ENCODE data around the gene GARNL3.

Gene GARNL3

GRCh38 chr9:127295005-127295404 is 30.4 kb downstream of the GARNL3 start:
- no peaks in the 10 kb centered on the region for H3K36me3 ChIP-seq (ENCODE audit: insufficient read depth, low read length)
- no peaks in the 10 kb centered on the region for H3K79me2 ChIP-seq (ENCODE audit: insufficient read depth, low read length)
- no peaks in the 10 kb centered on the region for H4K20me1 ChIP-seq (ENCODE audit: insufficient read depth, low read length, poor library complexity, severe bottlenecking)
- H3F3A ChIP-seq (ENCODE audit: low read depth), result no peaks in the 10 kb centered on the region
- no peak overlapping the region for H2AFZ ChIP-seq (ENCODE audit: low read length)
- no peaks in the 10 kb centered on the region for H3K27me3 ChIP-seq (ENCODE audit: insufficient read depth, low read length, poor library complexity, severe bottlenecking)
- H3K9ac ChIP-seq (ENCODE audit: low read depth, low read length, poor library complexity, severe bottlenecking), result no peak overlapping the region
- H3K9me2 ChIP-seq (replicated peaks; ENCODE audit: low read depth, low read length), result no peaks in the 10 kb centered on the region
- H3K9me3 ChIP-seq (ENCODE audit: insufficient read depth, low read depth, low read length), result no peaks in the 10 kb centered on the region
- no peaks in the 10 kb centered on the region for H3K4me1 ChIP-seq (ENCODE audit: insufficient read depth, low read length, poor library complexity, severe bottlenecking)
- no peak overlapping the region for H3K4me2 ChIP-seq (ENCODE audit: low read depth, low read length, poor library complexity, severe bottlenecking)
- H3K4me3 ChIP-seq (ENCODE audit: low read length, poor library complexity, severe bottlenecking), result no peak overlapping the region
- TF ChIP-seq EZH2phosphoT487 (IDR thresholded peaks at IDR 0.05; ENCODE audit: borderline replicate concordance) (no peak), CTCF (conservative IDR thresholded peaks at IDR 0.05; ENCODE audit: low read length) (no peak)

- H2AFZ ChIP-seq (ENCODE audit: low read length), result no peak overlapping the region
- TF ChIP-seq CTCF (conservative IDR thresholded peaks at IDR 0.05; ENCODE audit: low read length), result no peak
- no peak overlapping the region for H3K4me3 ChIP-seq (ENCODE audit: low read length, poor library complexity, severe bottlenecking)
Observed at GRCh38 chr9:127300886-127301447, 36.4 kb downstream of the GARNL3 start.

GRCh38 chr9:127303830-127304229 is 39.3 kb downstream of the GARNL3 start:
- Histone ChIP-seq H3K4me1 (ENCODE audit: insufficient read depth, low read length, poor library complexity, severe bottlenecking) (no peaks in the 10 kb centered on the region), H3K4me2 (ENCODE audit: low read depth, low read length, poor library complexity, severe bottlenecking) (no peak overlapping the region), H3K9me3 (ENCODE audit: insufficient read depth, low read depth, low read length) (no peaks in the 10 kb centered on the region), H3K27me3 (ENCODE audit: insufficient read depth, low read length, poor library complexity, severe bottlenecking) (peaks cover 6% of the 10 kb centered on the region), H3F3A (ENCODE audit: low read depth) (no peaks in the 10 kb centered on the region), H3K36me3 (ENCODE audit: insufficient read depth, low read length) (no peaks in the 10 kb centered on the region), H2AFZ (ENCODE audit: low read length) (no peak overlapping the region), H3K9me2 (replicated peaks; ENCODE audit: low read depth, low read length) (no peaks in the 10 kb centered on the region), H4K20me1 (ENCODE audit: insufficient read depth, low read length, poor library complexity, severe bottlenecking) (no peaks in the 10 kb centered on the region), H3K79me2 (ENCODE audit: insufficient read depth, low read length) (no peaks in the 10 kb centered on the region), H3K4me3 (ENCODE audit: low read length, poor library complexity, severe bottlenecking) (no peak overlapping the region), H3K9ac (ENCODE audit: low read depth, low read length, poor library complexity, severe bottlenecking) (no peak overlapping the region)
- no peak for TF ChIP-seq EZH2phosphoT487 (IDR thresholded peaks at IDR 0.05; ENCODE audit: borderline replicate concordance)
- TF ChIP-seq CTCF (conservative IDR thresholded peaks at IDR 0.05; ENCODE audit: low read length), result no peak

More at GRCh38 chr9:127300886-127301447, 36.4 kb downstream of the GARNL3 start:
- Histone ChIP-seq H3K9me2 (replicated peaks; ENCODE audit: low read depth, low read length) (no peaks in the 10 kb centered on the region), H3K4me1 (ENCODE audit: insufficient read depth, low read length, poor library complexity, severe bottlenecking) (no peaks in the 10 kb centered on the region), H4K20me1 (ENCODE audit: insufficient read depth, low read length, poor library complexity, severe bottlenecking) (no peaks in the 10 kb centered on the region), H3K4me2 (ENCODE audit: low read depth, low read length, poor library complexity, severe bottlenecking) (no peak overlapping the region), H3F3A (ENCODE audit: low read depth) (no peaks in the 10 kb centered on the region), H3K9ac (ENCODE audit: low read depth, low read length, poor library complexity, severe bottlenecking) (no peak overlapping the region), H3K9me3 (ENCODE audit: insufficient read depth, low read depth, low read length) (no peaks in the 10 kb centered on the region), H3K27me3 (ENCODE audit: insufficient read depth, low read length, poor library complexity, severe bottlenecking) (no peaks in the 10 kb centered on the region), H3K36me3 (ENCODE audit: insufficient read depth, low read length) (no peaks in the 10 kb centered on the region), H3K79me2 (ENCODE audit: insufficient read depth, low read length) (no peaks in the 10 kb centered on the region)

Measured in Loucy (cell line).